H1 (cell line): ENCODE measurements around the gene RAD23A. TPM values are rescaled to one million over a fixed set of nuclear protein-coding genes. Genes with fewer than 3 reads are reported as not detected.
A peak's percentile ranks its signal among the peaks of the same experiment; 100 is the strongest.

Experiments
- EGR1 ChIP-seq: IDR thresholded peaks from 2 replicates; pipeline ENCODE4 v1.6.1; 2011; ENCODE audit warnings: low read depth, low read length, borderline replicate concordance
- FOSL1 ChIP-seq: IDR thresholded peaks from 2 replicates; pipeline ENCODE4 v1.6.1; 2011; ENCODE audit warnings: mild to moderate bottlenecking, low read depth, low read length, moderate library complexity; ENCODE audit not compliant: insufficient read depth
- KDM4A ChIP-seq: IDR thresholded peaks from one replicate; pipeline ENCODE4 v1.7.1; 2012; ENCODE audit warnings: low read depth, mild to moderate bottlenecking, moderate library complexity, low read length, inconsistent platforms; ENCODE audit not compliant: severe bottlenecking
- POLR2AphosphoS5 ChIP-seq: IDR thresholded peaks from 2 replicates; pipeline ENCODE4 v1.6.1; 2011; ENCODE audit warnings: low read depth, low read length
- SIN3A ChIP-seq, 2 experiments: IDR thresholded peaks in 1 of 2; conservative IDR thresholded peaks in 1 of 2; 2 replicates each; pipeline ENCODE4 v1.6.1; 2011 to 2012; ENCODE audit warnings: low read length in 2 of 2, improper control_type of control experiment in 1 of 2, low read depth in 1 of 2, mild to moderate bottlenecking in 1 of 2
- polyA plus RNA-seq, 7 experiments: library from polyadenylated mRNA; depleted of rRNA in 3 of 7; stranded (reverse) in 5 of 7; unstranded in 2 of 7; fragments of >200 nt in 5 of 7; fragments of 200-250 nt in 2 of 7; gene quantifications; 1 replicate in 5 of 7; 2 replicates in 1 of 7; 4 replicates in 1 of 7; pipeline versions ENCODE4 v1.2.1 to v1.2.3, GENCODE V29; 2011 to 2013; ENCODE audit warnings: missing spikeins in 2 of 7, mixed read lengths in 2 of 7
- total RNA-seq: library from RNA; stranded (reverse); fragmentation: NEBNext Ultra II Directional; extraction: Animal tissue kit (Norgen Biotek cat#: 25700); gene quantifications from 2 replicates; pipeline ENCODE4 v1.2.1, GENCODE V29; 2021

The RAD23A gene
- total and polyA plus RNA-seq, 2 of the 8 experiments (the other 6 are each of a cell fraction or from before 2014, with no cell fraction given), result 40.0 to 76.1 TPM

DNA sequence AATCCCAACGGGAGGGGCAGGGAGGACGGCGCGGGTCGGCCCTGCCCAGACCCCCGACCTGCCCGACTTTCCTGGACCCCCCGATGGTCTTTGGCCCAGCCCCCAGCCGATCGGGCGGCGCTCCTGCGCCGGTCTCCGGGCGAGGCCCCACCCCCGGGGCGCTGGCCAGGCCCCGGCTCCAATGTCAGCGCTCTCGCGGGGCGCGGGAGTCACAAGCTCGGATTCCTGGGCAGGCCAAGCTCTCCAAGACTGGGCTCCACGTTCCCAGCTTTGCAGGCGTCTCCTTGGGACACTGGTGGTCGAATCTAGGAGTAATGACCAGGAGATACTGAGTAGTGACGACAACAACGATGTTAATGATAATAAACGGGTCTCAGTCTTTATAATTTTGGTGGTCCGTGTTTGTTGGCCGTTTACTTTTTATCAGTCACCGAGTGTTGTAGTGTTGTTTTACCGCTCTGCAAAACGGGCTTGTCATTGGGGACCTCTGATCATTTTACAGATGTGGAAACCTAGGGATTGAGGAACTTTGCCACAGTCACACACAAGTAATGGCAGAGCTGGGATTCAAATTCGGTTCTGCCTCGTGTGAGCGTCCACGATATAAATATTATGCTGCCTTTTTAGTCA lies 545 bp downstream of the RAD23A start (continued):
- TF ChIP-seq EGR1, result no peak
- no peak for TF ChIP-seq FOSL1
- peak; percentile 50 for TF ChIP-seq KDM4A
- peak in 1 of 2 experiments; percentile 48; a peak in 1 of 4 replicates for TF ChIP-seq SIN3A (conservative IDR thresholded peaks at IDR 0.05 in 1 of 2, IDR thresholded peaks at IDR 0.05 in 1 of 2; ENCODE audit: low read depth in 1 of 2, low read length in 2 of 2)
- TF ChIP-seq POLR2AphosphoS5, result no peak; the same call in none of the 2 replicates
- TF ChIP-seq, all 59 proteins: peak for 8
